Measurements from ENCODE around the gene CNPPD1. TPM values are rescaled to one million over a fixed set of nuclear protein-coding genes. Genes with fewer than 3 reads are reported as not detected.
A peak's percentile ranks its signal among the peaks of the same experiment; 100 is the strongest.

Gene CNPPD1
- total RNA-seq, 2 experiments from 2014 or later = 44.1 to 50.2 TPM

DNA sequence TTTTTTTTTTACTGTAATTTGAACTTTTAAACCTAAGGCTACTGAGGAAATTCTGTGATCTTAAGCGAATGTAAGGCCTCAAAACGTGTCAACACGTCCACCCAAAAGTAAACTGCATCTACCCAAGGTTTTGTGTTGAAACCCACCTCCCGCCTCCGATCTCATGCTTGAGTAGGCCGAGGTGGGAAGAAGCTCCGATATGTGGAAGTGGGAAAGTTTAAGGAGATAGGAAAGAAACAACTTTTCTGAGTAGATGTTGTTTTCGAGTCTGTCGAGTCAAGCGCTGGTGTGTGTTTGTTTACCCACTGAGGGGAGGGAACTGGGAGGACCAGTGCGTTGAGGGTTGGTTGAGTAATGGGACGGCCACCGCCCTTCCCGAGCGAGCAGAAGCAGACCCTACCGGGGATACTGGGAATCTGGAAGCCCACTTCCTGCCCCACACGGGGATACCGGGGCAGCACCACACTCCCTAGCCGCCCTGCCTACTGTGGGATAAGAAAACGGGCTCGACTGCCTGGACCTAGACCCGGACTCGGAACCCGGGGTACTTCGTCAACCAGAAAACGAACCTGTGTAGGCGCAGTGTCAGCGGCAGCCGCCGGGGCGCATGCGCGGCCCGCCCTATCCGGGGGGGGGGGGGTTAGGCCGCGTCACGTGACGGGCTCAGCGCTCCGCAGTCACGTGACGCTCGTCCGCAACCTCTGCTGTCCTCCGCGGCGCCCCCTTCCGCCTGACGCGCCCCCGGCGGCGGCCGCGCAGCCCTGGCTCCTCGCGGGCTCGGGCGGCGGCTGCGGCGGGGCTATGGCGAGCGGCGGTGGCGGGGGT, 1.0 kb upstream of the CNPPD1 start, which contains the start of gene RETREG2:
Gene RETREG2, plus strand, starts transcription at position 724 of the 825 bp plus-strand sequence. Its CDS starts 78 bp downstream, at position 802.
- H3K4me3 Mint-ChIP-seq = peak within 1 kb of the TSS; percentile 90
- H3K9me3 Mint-ChIP-seq = no peaks in the 10 kb centered on the region
- peaks cover 58% of the 10 kb centered on the region for H3K4me1 Mint-ChIP-seq
- H3K27me3 Mint-ChIP-seq = no peaks in the 10 kb centered on the region
- peak; percentile 86 for DNase-seq
- H3K27ac Mint-ChIP-seq = peak within 1 kb of the TSS; percentile 96
- H3K36me3 Mint-ChIP-seq = peaks cover 15% of the 10 kb centered on the region

- Mint-ChIP-seq H3K4me3 (peak overlapping the region; percentile 90), H3K4me1 (peaks cover 50% of the 10 kb centered on the region), H3K9me3 (no peaks in the 10 kb centered on the region), H3K27ac (peak overlapping the region; percentile 81), H3K27me3 (no peaks in the 10 kb centered on the region), H3K36me3 (peaks cover 13% of the 10 kb centered on the region)
- DNase-seq = peak; percentile 47
Observed at GRCh38 chr2:219175928-219176817, 552 bp downstream of the CNPPD1 start.

DNA sequence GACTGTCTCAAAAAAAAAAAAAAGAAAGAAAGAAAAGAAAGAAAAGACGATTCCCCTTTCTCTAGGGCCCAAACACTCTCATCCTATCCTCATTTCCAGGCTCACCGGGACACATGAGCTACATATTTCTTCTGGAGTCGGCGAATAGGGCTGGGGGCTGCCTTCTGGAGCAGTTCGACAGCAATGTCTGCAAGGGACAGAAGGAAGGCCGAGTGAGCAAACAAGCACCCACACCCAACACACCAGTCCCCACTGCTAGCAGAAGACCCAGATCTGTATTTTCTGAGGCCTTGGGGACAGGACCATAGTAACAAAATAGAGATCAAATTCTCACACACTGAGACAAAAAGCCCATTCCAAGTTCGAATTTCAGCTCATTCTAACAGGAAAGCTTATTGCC, 1.2 kb downstream of the CNPPD1 start:
- no peaks in the 10 kb centered on the region for H3K27me3 Mint-ChIP-seq
- H3K4me3 Mint-ChIP-seq = peak overlapping the region; percentile 90
- H3K36me3 Mint-ChIP-seq = peaks cover 10% of the 10 kb centered on the region
- peaks cover 44% of the 10 kb centered on the region for H3K4me1 Mint-ChIP-seq
- DNase-seq = no peak
- no peaks in the 10 kb centered on the region for H3K9me3 Mint-ChIP-seq
- H3K27ac Mint-ChIP-seq = peak overlapping the region; percentile 81

DNA sequence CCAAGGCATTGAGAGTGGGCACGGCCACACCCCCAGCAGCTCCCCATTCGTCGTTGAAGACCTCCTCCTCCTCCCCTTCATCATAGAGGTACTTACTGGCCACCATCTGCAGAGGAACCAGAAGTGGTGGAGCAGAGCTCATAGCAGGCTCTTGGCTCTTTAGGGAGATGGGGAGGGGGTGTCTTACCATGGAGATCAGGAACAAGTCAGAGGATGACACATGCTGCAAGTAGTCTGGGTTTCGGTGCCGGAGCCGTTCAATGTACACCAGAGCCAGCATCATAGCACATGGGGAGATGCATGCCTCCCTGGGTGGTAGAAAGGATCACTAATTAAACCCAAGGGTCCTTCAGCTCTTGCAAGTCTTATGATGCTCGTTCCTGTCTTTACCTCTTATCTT, 1.9 kb downstream of the CNPPD1 start:
- Mint-ChIP-seq H3K4me3 (no peak overlapping the region), H3K27ac (no peak overlapping the region), H3K36me3 (peaks cover 10% of the 10 kb centered on the region), H3K27me3 (no peaks in the 10 kb centered on the region), H3K4me1 (peaks cover 41% of the 10 kb centered on the region), H3K9me3 (no peaks in the 10 kb centered on the region)
- no peak for DNase-seq

DNA sequence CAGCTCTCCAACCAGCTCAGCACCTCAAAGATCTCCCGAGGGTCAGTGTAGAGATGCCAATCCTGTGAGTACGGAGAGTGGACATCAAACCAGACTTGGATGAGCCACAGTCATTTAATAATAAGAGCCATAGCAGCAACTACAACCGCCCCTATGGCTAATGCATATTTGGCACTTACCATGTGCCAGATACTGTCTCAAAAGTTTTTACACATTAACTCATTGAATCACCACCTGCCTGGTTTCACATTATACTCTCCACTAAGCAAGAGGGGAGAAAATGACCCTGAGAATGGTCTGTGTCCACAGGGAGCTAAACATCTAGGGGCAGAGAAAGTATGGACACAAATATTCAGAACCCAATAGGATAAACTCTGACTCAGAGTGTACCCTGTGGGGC, 2.6 kb downstream of the CNPPD1 start:
- no peak for DNase-seq
- Mint-ChIP-seq H3K27ac (peak overlapping the region; percentile 58), H3K27me3 (no peaks in the 10 kb centered on the region), H3K9me3 (no peaks in the 10 kb centered on the region), H3K4me1 (peaks cover 36% of the 10 kb centered on the region), H3K36me3 (peaks cover 10% of the 10 kb centered on the region), H3K4me3 (peak overlapping the region; percentile 55)

DNA sequence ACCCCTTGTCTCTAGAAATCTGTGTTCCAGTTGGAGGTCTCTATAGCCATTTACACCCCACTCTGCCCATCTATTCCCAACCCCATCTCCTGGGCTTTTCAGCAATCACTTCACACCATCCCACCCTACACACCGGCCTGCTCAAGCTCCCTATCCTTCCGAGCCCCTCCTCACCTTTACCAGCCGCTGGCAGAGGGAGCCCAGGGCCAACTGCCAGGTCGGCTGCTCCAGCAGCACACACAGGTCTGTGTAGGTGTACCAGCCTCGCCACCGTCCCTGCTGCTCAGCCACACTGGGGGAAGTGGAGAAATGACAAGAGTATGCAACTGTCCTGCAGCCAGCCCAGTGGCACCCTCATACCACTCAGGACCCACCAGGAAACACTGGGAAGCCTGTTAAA, 3.5 kb downstream of the CNPPD1 start:
- H3K36me3 Mint-ChIP-seq = peaks cover 10% of the 10 kb centered on the region
- no peaks in the 10 kb centered on the region for H3K27me3 Mint-ChIP-seq
- no peak overlapping the region for H3K27ac Mint-ChIP-seq
- no peak overlapping the region for H3K4me3 Mint-ChIP-seq
- DNase-seq = no peak
- peaks cover 33% of the 10 kb centered on the region for H3K4me1 Mint-ChIP-seq
- H3K9me3 Mint-ChIP-seq = no peaks in the 10 kb centered on the region

DNA sequence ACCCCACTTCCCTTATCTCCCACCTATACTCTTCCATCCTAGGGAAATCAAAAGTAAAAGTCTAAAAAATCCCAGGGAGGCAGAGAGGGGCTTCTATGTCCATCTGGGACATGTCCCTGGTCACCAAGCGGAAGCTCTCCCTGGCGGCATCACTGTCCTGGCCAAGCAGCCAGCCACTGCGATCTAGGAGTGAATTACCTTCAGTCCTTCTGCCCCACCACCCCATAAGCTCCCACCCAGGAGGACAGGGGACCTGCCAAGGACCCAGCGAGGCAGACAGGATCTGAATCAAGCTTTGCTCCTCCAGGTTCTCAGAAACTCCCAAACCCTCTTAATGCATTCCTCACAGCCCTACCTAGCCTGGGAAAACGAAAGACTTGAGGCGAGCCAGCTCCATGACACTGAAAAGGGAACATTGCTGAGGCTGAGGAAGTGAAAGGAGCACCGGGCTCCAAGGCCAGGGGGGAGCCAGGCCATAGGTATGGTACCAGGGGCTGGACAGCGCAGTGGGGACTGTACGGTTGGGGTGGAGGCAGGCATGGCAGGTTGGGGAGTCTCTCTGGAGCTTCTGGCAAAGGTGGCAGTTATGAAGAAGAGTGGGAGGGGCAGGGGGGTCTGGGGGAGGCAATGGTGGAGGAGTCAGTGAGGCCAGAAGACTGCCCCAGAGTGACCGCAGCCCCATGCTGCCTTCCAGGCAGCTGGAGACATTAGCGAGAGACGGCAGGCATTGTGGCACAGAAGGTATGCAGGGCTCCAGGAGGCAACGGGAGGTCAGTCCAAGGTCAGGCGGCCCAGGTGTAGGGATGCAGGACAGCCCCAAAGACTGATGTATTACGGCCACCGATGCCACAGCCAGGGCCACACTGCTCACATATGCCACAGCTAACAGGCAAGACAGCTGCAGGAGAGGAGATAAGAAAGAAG, 4.2 kb downstream of the CNPPD1 start:
- Mint-ChIP-seq H3K27me3 (no peaks in the 10 kb centered on the region), H3K27ac (no peak overlapping the region)

GRCh38 chr2:219171231-219171651, 5.5 kb downstream of the CNPPD1 start:
- no peak overlapping the region for H3K4me3 Mint-ChIP-seq
- H3K27me3 Mint-ChIP-seq = no peaks in the 10 kb centered on the region
- H3K4me1 Mint-ChIP-seq = peaks cover 31% of the 10 kb centered on the region
- H3K27ac Mint-ChIP-seq = no peak overlapping the region
- H3K36me3 Mint-ChIP-seq = peaks cover 10% of the 10 kb centered on the region
- DNase-seq = no peak
- H3K9me3 Mint-ChIP-seq = no peaks in the 10 kb centered on the region

More for the DNA sequence above, 4.2 kb downstream of the CNPPD1 start:
- DNase-seq = no peak
- Mint-ChIP-seq H3K36me3 (peaks cover 10% of the 10 kb centered on the region), H3K4me1 (peaks cover 31% of the 10 kb centered on the region), H3K9me3 (no peaks in the 10 kb centered on the region), H3K4me3 (no peak overlapping the region)

DNA sequence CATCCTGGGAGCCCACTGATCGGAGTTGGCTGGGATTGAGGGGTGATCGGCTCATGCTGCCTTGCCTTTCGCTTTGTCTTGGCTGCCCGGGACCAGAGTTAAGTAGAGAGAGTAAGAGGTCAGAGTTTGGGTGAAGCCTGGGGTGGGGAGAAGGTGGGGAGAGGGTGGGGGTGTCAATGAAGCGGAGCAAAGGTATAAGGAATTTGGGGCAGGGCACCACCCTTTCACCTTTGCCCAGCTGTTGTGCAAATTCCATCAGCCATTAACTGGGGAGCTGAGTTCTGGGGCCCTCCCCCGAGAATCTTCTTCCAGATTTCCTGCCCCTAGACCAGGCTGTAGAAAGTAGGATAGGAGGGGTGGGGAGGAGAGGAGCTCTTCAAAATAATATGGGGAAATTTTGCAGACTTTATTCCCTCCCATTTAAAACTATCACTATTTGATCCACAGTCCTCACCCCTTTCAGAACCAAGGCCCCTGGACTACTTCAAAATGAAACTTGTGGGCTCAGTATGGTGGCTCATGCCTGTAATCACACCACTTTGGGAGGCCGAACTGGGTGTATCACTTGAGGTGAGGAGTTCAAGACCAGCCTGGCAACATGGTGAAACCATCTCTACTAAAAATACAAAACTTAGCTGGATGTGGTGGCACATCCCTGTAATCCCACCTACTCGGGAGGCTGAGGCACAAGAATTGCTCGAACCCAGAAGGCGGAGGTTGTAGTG, 6.6 kb downstream of the CNPPD1 start, which contains the start of gene SLC23A3:
Gene SLC23A3, minus strand, starts transcription at position 100 of the 725 bp plus-strand sequence. Its CDS starts 45 bp downstream, at position 55.
- H3K9me3 Mint-ChIP-seq = no peaks in the 10 kb centered on the region
- peaks cover 10% of the 10 kb centered on the region for H3K36me3 Mint-ChIP-seq
- no peaks in the 10 kb centered on the region for H3K27me3 Mint-ChIP-seq
- no peak within 1 kb of the TSS for H3K4me3 Mint-ChIP-seq
- no peak within 1 kb of the TSS for H3K27ac Mint-ChIP-seq
- peaks cover 20% of the 10 kb centered on the region for H3K4me1 Mint-ChIP-seq
- DNase-seq = no peak

- Mint-ChIP-seq H3K4me3 (no peak overlapping the region), H3K27ac (no peak overlapping the region), H3K4me1 (peaks cover 9% of the 10 kb centered on the region), H3K27me3 (no peaks in the 10 kb centered on the region), H3K9me3 (no peaks in the 10 kb centered on the region), H3K36me3 (peaks cover 2% of the 10 kb centered on the region)
- DNase-seq = no peak
Observed at GRCh38 chr2:219168932-219169331, 7.8 kb downstream of the CNPPD1 start.

DNA sequence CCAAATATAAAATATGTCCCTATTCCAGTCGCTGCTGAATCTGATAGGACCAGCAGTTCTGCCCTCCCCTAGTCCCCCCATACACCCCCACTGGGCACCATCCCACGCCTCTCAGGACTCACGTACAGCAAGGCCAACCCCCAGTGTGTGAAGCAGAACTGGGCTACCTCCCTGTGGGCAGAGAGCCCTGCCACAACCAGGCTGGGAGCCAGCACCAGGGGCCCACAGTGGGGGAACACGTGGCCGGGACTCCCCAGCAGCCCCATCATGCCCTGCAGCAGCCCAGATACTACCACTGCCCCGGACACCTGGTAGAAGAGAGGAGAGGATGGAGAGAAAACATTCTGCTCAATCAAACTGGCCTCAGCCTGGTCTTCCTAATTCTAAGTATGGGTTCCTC, 8.2 kb downstream of the CNPPD1 start:
- Mint-ChIP-seq H3K4me3 (no peak overlapping the region), H3K4me1 (peaks cover 8% of the 10 kb centered on the region), H3K9me3 (no peaks in the 10 kb centered on the region), H3K27me3 (no peaks in the 10 kb centered on the region), H3K36me3 (peaks cover 1% of the 10 kb centered on the region), H3K27ac (peak overlapping the region; percentile 19)
- no peak for DNase-seq

- Mint-ChIP-seq H3K27me3 (no peaks in the 10 kb centered on the region), H3K4me1 (peaks cover 5% of the 10 kb centered on the region), H3K27ac (no peak overlapping the region), H3K4me3 (no peak overlapping the region), H3K9me3 (no peaks in the 10 kb centered on the region), H3K36me3 (peaks cover 1% of the 10 kb centered on the region)
- no peak for DNase-seq
Observed at GRCh38 chr2:219167997-219168396, 8.7 kb downstream of the CNPPD1 start.

DNA sequence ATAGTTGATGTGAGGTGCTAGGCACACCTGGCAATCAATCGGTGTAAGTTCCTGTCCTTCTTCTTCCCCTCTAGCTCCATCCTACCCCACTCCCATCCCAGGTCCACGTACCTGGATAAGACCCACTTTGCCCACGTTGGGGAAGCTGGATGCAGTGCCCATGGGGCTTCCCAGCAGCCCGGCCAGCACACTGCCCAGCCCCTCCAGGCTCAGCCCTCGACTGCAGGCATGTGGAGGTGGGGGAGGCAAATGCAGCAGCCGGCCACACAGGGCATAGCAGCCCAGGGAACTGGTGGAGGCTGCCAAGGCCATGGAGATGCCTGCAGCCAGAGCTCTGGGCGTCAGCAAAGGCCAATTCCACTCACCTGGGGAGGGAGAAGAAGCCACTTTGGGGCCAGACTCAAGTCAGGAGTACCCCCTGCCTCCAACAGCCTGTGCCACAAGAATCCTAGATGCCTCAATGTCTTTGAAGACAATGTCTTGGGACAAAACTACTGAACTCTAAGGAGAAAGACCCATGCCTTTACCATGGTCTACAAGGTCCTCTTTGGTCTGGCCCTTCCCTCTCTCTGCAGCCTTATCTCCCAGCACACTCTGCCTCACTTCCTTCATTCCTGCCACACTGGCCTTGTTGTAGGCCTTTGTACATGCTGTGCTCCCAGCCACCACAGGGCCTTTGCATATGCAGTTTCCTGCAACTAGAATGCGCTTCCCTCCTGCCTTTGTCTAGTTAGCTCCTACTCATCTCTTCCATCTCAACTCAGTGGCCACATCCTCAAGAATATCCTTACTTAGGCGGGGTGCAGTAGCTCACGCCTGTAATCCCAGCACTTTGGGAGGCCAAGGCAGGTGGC, 11.4 kb downstream of the CNPPD1 start:
- H3K4me1 Mint-ChIP-seq = peaks cover 13% of the 10 kb centered on the region
- H3K9me3 Mint-ChIP-seq = no peaks in the 10 kb centered on the region
- H3K36me3 Mint-ChIP-seq = no peaks in the 10 kb centered on the region
- DNase-seq = no peak
- H3K27ac Mint-ChIP-seq = no peak overlapping the region
- H3K27me3 Mint-ChIP-seq = no peaks in the 10 kb centered on the region
- no peak overlapping the region for H3K4me3 Mint-ChIP-seq
